ENCODE results near the gene CCSER2. TPM values are rescaled to one million over a fixed set of nuclear protein-coding genes. Genes with fewer than 3 reads are reported as not detected.

Gene CCSER2
- polyA plus RNA-seq, 3 donors = 7.4 to 23.3 (median 14.3) TPM

- peaks cover 4 to 5% of the 10 kb centered on the region in 2 donors for H3K4me1 ChIP-seq (ENCODE audit: control insufficient read depth in 1 of 2, insufficient read depth in 2 of 2, low read length in 2 of 2)
- no peak overlapping the region for H2AFZ ChIP-seq (ENCODE audit: insufficient read depth, low read depth, low read length, poor library complexity, severe bottlenecking)
- no peak overlapping the region for H3K27ac ChIP-seq (ENCODE audit: low read depth in 1 of 2, low read length in 2 of 2)
- H3K79me2 ChIP-seq (ENCODE audit: insufficient read depth, low read length) = no peaks in the 10 kb centered on the region
- Mint-ChIP-seq H3K9me3 (peaks cover 0 to 3% (median 0%) of the 10 kb centered on the region in 7 donors), H3K4me1 (peaks cover 4% of the 10 kb centered on the region), H3K27me3 (ENCODE audit: low read depth in 3 of 3) (peaks cover 14 to 26% (median 22%) of the 10 kb centered on the region in 3 donors), H3K4me3 (no peak overlapping the region), H3K27ac (no peak overlapping the region), H3K36me3 (peaks cover 0 to 1% of the 10 kb centered on the region in 2 donors)
- no peaks in the 10 kb centered on the region for H3K9me3 ChIP-seq (replicated peaks in 1 of 2; ENCODE audit: control insufficient read depth in 1 of 2, insufficient read depth in 1 of 2, low read length in 2 of 2)
- no peaks in the 10 kb centered on the region for H4K20me1 ChIP-seq (ENCODE audit: insufficient read depth, low read length)
- intact Hi-C loops (cut with micrococcal nuclease) = no loop called here
- H3K4me3 ChIP-seq (replicated peaks in 1 of 3; ENCODE audit: low read depth in 2 of 3, low read length in 3 of 3) = no peak overlapping the region
- TF ChIP-seq, protein P1, sequence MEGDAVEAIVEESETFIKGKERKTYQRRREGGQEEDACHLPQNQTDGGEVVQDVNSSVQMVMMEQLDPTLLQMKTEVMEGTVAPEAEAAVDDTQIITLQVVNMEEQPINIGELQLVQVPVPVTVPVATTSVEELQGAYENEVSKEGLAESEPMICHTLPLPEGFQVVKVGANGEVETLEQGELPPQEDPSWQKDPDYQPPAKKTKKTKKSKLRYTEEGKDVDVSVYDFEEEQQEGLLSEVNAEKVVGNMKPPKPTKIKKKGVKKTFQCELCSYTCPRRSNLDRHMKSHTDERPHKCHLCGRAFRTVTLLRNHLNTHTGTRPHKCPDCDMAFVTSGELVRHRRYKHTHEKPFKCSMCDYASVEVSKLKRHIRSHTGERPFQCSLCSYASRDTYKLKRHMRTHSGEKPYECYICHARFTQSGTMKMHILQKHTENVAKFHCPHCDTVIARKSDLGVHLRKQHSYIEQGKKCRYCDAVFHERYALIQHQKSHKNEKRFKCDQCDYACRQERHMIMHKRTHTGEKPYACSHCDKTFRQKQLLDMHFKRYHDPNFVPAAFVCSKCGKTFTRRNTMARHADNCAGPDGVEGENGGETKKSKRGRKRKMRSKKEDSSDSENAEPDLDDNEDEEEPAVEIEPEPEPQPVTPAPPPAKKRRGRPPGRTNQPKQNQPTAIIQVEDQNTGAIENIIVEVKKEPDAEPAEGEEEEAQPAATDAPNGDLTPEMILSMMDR (IDR thresholded peaks at IDR 0.05) = no peak
- H3K9ac ChIP-seq (ENCODE audit: insufficient read depth, low read length, poor library complexity, severe bottlenecking) = no peak overlapping the region
- H3K4me2 ChIP-seq (replicated peaks; ENCODE audit: extremely low read depth, low read length, poor library complexity, severe bottlenecking) = no peak overlapping the region
- H3K36me3 ChIP-seq (replicated peaks in 1 of 2; ENCODE audit: control insufficient read depth in 1 of 2, insufficient read depth in 2 of 2, low read length in 2 of 2) = no peaks in the 10 kb centered on the region
- H3K27me3 ChIP-seq (ENCODE audit: control insufficient read depth in 2 of 2, insufficient read depth in 2 of 2, low read length in 2 of 2) = peaks cover 0 to 13% of the 10 kb centered on the region in 2 donors
- DNase-seq = no peak
These were observed 217.3 kb downstream of the CCSER2 start for GRCh38 chr10:84545651-84546050.

DNA sequence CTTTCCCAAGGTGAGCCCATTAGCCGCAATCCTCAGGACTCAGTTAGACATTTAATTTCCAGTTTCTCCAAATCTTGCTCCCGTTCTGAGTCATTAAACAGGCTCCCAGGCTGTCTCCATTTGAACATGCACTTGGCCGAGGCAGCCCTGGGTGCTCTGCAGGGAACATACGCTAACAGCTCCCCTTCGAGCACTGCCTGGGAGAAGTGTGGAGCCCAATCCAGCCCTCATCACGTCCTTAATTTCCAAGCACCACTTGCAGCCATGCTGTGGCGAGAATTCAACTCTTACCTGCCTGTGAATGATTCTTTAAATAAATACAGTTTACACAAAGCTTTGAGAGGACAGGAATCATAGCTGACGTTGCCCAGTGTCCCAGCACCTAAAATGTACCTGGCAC, 218.2 kb downstream of the CCSER2 start:
- 100% methylated on average over 5 of the region's 8 CpGs for WGBS (ENCODE audit: insufficient coverage)
- Histone ChIP-seq H3K4me3 (replicated peaks in 1 of 3; ENCODE audit: low read depth in 2 of 3, low read length in 3 of 3) (no peak overlapping the region), H3K27me3 (ENCODE audit: control insufficient read depth in 2 of 2, insufficient read depth in 2 of 2, low read length in 2 of 2) (peaks cover 0 to 3% of the 10 kb centered on the region in 2 donors), H3K79me2 (ENCODE audit: insufficient read depth, low read length) (no peaks in the 10 kb centered on the region), H3K9me3 (replicated peaks in 1 of 2; ENCODE audit: control insufficient read depth in 1 of 2, insufficient read depth in 1 of 2, low read length in 2 of 2) (no peaks in the 10 kb centered on the region), H3K4me1 (ENCODE audit: control insufficient read depth in 1 of 2, insufficient read depth in 2 of 2, low read length in 2 of 2) (no peaks in the 10 kb centered on the region), H3K36me3 (replicated peaks in 1 of 2; ENCODE audit: control insufficient read depth in 1 of 2, insufficient read depth in 2 of 2, low read length in 2 of 2) (no peaks in the 10 kb centered on the region), H4K20me1 (ENCODE audit: insufficient read depth, low read length) (no peaks in the 10 kb centered on the region), H3K27ac (ENCODE audit: low read depth in 1 of 2, low read length in 2 of 2) (no peak overlapping the region), H2AFZ (ENCODE audit: insufficient read depth, low read depth, low read length, poor library complexity, severe bottlenecking) (no peak overlapping the region), H3K9ac (ENCODE audit: insufficient read depth, low read length, poor library complexity, severe bottlenecking) (no peak overlapping the region), H3K4me2 (replicated peaks; ENCODE audit: extremely low read depth, low read length, poor library complexity, severe bottlenecking) (no peak overlapping the region)
- TF ChIP-seq, protein P1 (IDR thresholded peaks at IDR 0.05) = no peak
- H3K9me3 Mint-ChIP-seq = no peaks in the 10 kb centered on the region
- DNase-seq = no peak
- no peak overlapping the region for H3K4me3 Mint-ChIP-seq
- no peaks in the 10 kb centered on the region for H3K4me1 Mint-ChIP-seq
- intact Hi-C loops (cut with micrococcal nuclease) = no loop called here
- H3K36me3 Mint-ChIP-seq = no peaks in the 10 kb centered on the region
- H3K27ac Mint-ChIP-seq = no peak overlapping the region
- peaks cover 8 to 20% (median 13%) of the 10 kb centered on the region in 3 donors for H3K27me3 Mint-ChIP-seq (ENCODE audit: low read depth in 3 of 3)

All from CD14-positive monocyte (primary cell).